Esophagus (tissue), 2 donors: ENCODE results near the gene OSBPL8. TPM values are rescaled to one million over a fixed set of nuclear protein-coding genes. Genes with fewer than 3 reads are reported as not detected.

Experiments used
- H3K27ac ChIP-seq, 2 donors: one replicate each; pipeline ENCODE4 v1.5.1; 2013; ENCODE audit warnings: low read depth in 2 of 2, mild to moderate bottlenecking in 2 of 2, inconsistent platforms in 1 of 2, low read length in 1 of 2, moderate library complexity in 1 of 2
- H3K27me3 ChIP-seq, 2 donors: one replicate each; pipeline ENCODE4 v1.6.1; 2013; ENCODE audit warnings: low read length in 2 of 2, control low read depth in 1 of 2, mild to moderate bottlenecking in 1 of 2; ENCODE audit not compliant: insufficient read depth in 2 of 2, control insufficient read depth in 1 of 2
- H3K36me3 ChIP-seq, 2 donors: one replicate each; pipeline ENCODE4 v1.6.1; 2013; ENCODE audit warnings: low read length in 1 of 2; ENCODE audit not compliant: control insufficient read depth in 2 of 2, insufficient read depth in 2 of 2
- H3K4me1 ChIP-seq, 2 donors: one replicate each; pipeline ENCODE4 v1.6.1; 2013; ENCODE audit warnings: low read length in 1 of 2; ENCODE audit not compliant: control insufficient read depth in 2 of 2, insufficient read depth in 2 of 2
- H3K4me3 ChIP-seq, 2 donors: one replicate each; pipeline ENCODE4 v1.5.1; 2013; ENCODE audit warnings: low read length in 2 of 2, mild to moderate bottlenecking in 2 of 2, low read depth in 1 of 2, moderate library complexity in 1 of 2
- H3K9me3 ChIP-seq, 2 donors: one replicate each; pipeline ENCODE4 v1.6.1; 2013; ENCODE audit warnings: mild to moderate bottlenecking in 2 of 2, low read depth in 1 of 2, low read length in 1 of 2, moderate library complexity in 1 of 2; ENCODE audit not compliant: control insufficient read depth in 2 of 2, insufficient read depth in 1 of 2
- WGBS, 2 donors: extraction: QIAGEN DNeasy Blood & Tissue Kit; methylation state at CpG; one replicate each; pipeline ENCODE4 v1.1.7; 2013; 5-methylcytosine and 5-hydroxymethylcytosine counted together
- polyA plus RNA-seq, 2 donors: library from polyadenylated mRNA; stranded (reverse); fragments of 200-250 nt; gene quantifications; one replicate each; pipeline ENCODE4 v1.2.3, GENCODE V29; 2013
- donor health status: healthy with polysubstance abuse.
- donor health status: Bipolar disorder and iron deficiency.

Gene OSBPL8
- polyA plus RNA-seq, 2 donors: 9.3 to 11.1 TPM

- 58 to 68% methylated on average over 2 of the region's 2 CpGs for WGBS, 2 donors
- H3K4me3 ChIP-seq: no peak overlapping the region
- no peaks in the 10 kb centered on the region for H3K9me3 ChIP-seq
- no peaks in the 10 kb centered on the region for H3K36me3 ChIP-seq
- no peaks in the 10 kb centered on the region for H3K27me3 ChIP-seq
- no peak overlapping the region for H3K27ac ChIP-seq
- H3K4me1 ChIP-seq: no peaks in the 10 kb centered on the region
Observed at GRCh38 chr12:76420222-76420621, 139.3 kb downstream of the OSBPL8 start.

GRCh38 chr12:76417116-76417515, 142.5 kb downstream of the OSBPL8 start:
- no peaks in the 10 kb centered on the region for H3K4me1 ChIP-seq
- no peak overlapping the region for H3K4me3 ChIP-seq
- H3K9me3 ChIP-seq: no peaks in the 10 kb centered on the region
- no peaks in the 10 kb centered on the region for H3K27me3 ChIP-seq
- no peaks in the 10 kb centered on the region for H3K36me3 ChIP-seq
- H3K27ac ChIP-seq: no peak overlapping the region

GRCh38 chr12:76413121-76413520, 146.4 kb downstream of the OSBPL8 start:
- Histone ChIP-seq H3K4me3 (no peak overlapping the region), H3K27me3 (no peaks in the 10 kb centered on the region), H3K9me3 (no peaks in the 10 kb centered on the region), H3K27ac (no peak overlapping the region), H3K36me3 (no peaks in the 10 kb centered on the region), H3K4me1 (no peaks in the 10 kb centered on the region)
- WGBS, 2 donors: 62 to 76% methylated on average over 4 of the region's 4 CpGs

- H3K36me3 ChIP-seq: peaks cover 0 to 2% of the 10 kb centered on the region in 2 donors
- H3K9me3 ChIP-seq: no peaks in the 10 kb centered on the region
- no peak overlapping the region for H3K27ac ChIP-seq
- no peaks in the 10 kb centered on the region for H3K27me3 ChIP-seq
- 85 to 86% methylated on average over 5 of the region's 5 CpGs for WGBS, 2 donors
- H3K4me3 ChIP-seq: no peak overlapping the region
- no peaks in the 10 kb centered on the region for H3K4me1 ChIP-seq
Observed at GRCh38 chr12:76410781-76411180, 148.8 kb downstream of the OSBPL8 start.

GRCh38 chr12:76410371-76410770, 149.2 kb downstream of the OSBPL8 start:
- Histone ChIP-seq H3K27ac (no peak overlapping the region), H3K4me1 (no peaks in the 10 kb centered on the region), H3K36me3 (peaks cover 0 to 2% of the 10 kb centered on the region in 2 donors), H3K9me3 (no peaks in the 10 kb centered on the region), H3K4me3 (no peak overlapping the region), H3K27me3 (no peaks in the 10 kb centered on the region)

DNA sequence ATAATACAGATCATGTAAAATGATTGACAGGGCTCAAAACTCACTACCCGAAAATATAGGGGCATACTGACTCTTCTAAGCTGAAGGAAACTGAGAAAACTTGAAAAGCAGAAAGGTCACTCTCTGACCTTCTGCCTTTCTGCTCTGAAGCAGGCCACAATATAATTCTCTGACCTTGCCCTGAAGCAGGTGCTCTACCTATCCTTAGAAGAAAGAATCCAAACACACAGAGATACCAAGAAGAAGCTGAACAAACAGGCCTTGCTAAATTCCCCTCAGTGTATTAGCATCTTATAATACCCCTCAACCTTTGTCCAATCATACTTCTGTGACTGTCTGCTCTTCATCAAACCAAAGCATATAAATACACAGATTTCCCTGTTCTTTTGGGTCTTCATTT, 150.5 kb downstream of the OSBPL8 start:
- Histone ChIP-seq H3K36me3 (peaks cover 0 to 2% of the 10 kb centered on the region in 2 donors), H3K27me3 (no peaks in the 10 kb centered on the region), H3K4me3 (no peak overlapping the region), H3K27ac (no peak overlapping the region), H3K4me1 (no peaks in the 10 kb centered on the region), H3K9me3 (no peaks in the 10 kb centered on the region)
- 77 to 78% methylated on average over 1 of the region's 1 CpG for WGBS, 2 donors

DNA sequence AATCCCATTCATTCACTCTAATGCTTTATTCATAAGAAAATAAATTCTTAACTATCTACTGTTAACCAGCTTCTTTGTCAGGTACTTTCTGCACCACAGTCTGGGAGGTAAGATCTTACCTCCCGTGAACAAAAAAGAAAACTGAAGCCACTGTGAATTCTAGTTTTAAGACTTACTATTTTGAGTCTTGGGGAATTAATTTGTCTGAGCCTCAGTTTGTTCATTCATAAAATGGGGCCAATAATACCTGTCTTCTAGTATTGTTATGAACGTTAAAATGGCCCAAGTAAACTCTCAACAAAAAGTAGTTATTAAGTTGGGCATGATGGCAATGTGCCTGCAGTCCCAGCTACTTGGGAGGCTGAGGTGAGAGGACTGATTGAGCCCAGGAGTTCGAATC, 151.9 kb downstream of the OSBPL8 start:
- Histone ChIP-seq H3K4me3 (no peak overlapping the region), H3K4me1 (no peaks in the 10 kb centered on the region), H3K9me3 (no peaks in the 10 kb centered on the region), H3K27me3 (no peaks in the 10 kb centered on the region), H3K36me3 (peaks cover 0 to 2% of the 10 kb centered on the region in 2 donors), H3K27ac (no peak overlapping the region)
- 94 to 97% methylated on average over 3 of the region's 3 CpGs for WGBS, 2 donors

GRCh38 chr12:76402259-76402658, 157.3 kb downstream of the OSBPL8 start:
- Histone ChIP-seq H3K4me1 (no peaks in the 10 kb centered on the region), H3K4me3 (no peak overlapping the region), H3K9me3 (no peaks in the 10 kb centered on the region), H3K36me3 (peaks cover 0 to 2% of the 10 kb centered on the region in 2 donors), H3K27me3 (no peaks in the 10 kb centered on the region), H3K27ac (no peak overlapping the region)

GRCh38 chr12:76400136-76400535, 159.4 kb downstream of the OSBPL8 start:
- H3K27ac ChIP-seq: no peak overlapping the region
- H3K4me1 ChIP-seq: no peaks in the 10 kb centered on the region
- no peaks in the 10 kb centered on the region for H3K36me3 ChIP-seq
- H3K9me3 ChIP-seq: no peaks in the 10 kb centered on the region
- H3K4me3 ChIP-seq: no peak overlapping the region
- H3K27me3 ChIP-seq: no peaks in the 10 kb centered on the region
- 92 to 95% methylated on average over 2 of the region's 2 CpGs for WGBS, 2 donors

DNA sequence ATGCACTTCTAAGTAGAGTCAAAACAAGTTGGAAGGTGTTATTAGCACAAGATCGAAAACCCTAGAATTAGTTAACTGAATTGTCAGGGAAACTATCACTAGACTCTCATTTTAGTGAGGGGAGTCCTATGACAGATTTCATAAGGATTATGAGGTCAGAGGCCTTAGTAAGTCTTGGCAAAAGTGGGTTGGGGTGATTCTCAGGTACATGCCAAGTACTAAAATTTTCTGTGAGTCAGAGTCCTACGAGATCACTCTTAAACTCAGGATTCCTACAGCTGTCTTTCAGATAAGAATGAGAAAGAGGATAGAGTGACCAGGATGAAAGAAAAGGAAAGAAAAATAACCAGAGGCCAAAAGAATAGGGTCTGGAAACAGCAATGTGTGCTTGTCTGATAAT, 160.5 kb downstream of the OSBPL8 start:
- Histone ChIP-seq H3K27me3 (no peaks in the 10 kb centered on the region), H3K36me3 (no peaks in the 10 kb centered on the region), H3K9me3 (no peaks in the 10 kb centered on the region), H3K4me3 (no peak overlapping the region), H3K27ac (no peak overlapping the region), H3K4me1 (no peaks in the 10 kb centered on the region)
- WGBS, 2 donors: 94 to 96% methylated on average over 2 of the region's 2 CpGs
